Mucosa of rectum (tissue), 2 donors: ENCODE measurements around the gene C19orf67.
A peak's percentile ranks its signal among the peaks of the same experiment; 100 is the strongest.

ENCODE experiments used
- H3K27ac ChIP-seq, 2 donors: one replicate each; pipeline ENCODE4 v1.7.0; 2013; ENCODE audit warnings: inconsistent platforms in 2 of 2, low read depth in 2 of 2, low read length in 2 of 2
- H3K27me3 ChIP-seq, 2 donors: one replicate each; pipeline ENCODE4 v1.7.0; 2013; ENCODE audit warnings: low read length in 2 of 2; ENCODE audit not compliant: control insufficient read depth in 2 of 2, insufficient read depth in 2 of 2
- H3K36me3 ChIP-seq, 2 donors: one replicate each; pipeline ENCODE4 v1.7.0; 2013; ENCODE audit warnings: low read length in 2 of 2; ENCODE audit not compliant: control insufficient read depth in 2 of 2, insufficient read depth in 2 of 2
- H3K4me1 ChIP-seq, 2 donors: one replicate each; pipeline ENCODE4 v1.7.0; 2013; ENCODE audit warnings: low read length in 2 of 2, mild to moderate bottlenecking in 1 of 2; ENCODE audit not compliant: control insufficient read depth in 2 of 2, insufficient read depth in 2 of 2
- H3K4me3 ChIP-seq, 2 donors: one replicate each; pipeline ENCODE4 v1.7.0; 2013; ENCODE audit warnings: low read length in 2 of 2
- H3K9ac ChIP-seq, 2 donors: one replicate each; pipeline ENCODE4 v1.7.0; 2013; ENCODE audit warnings: low read length in 2 of 2, low read depth in 1 of 2, mild to moderate bottlenecking in 1 of 2
- H3K9me3 ChIP-seq, 2 donors: one replicate each; pipeline ENCODE4 v1.7.0; 2013; ENCODE audit warnings: low read length in 2 of 2; ENCODE audit not compliant: control insufficient read depth in 2 of 2
- donor health status: healthy.
- donor health status: Normal muscosa, but diverticular disease.

Gene C19orf67

DNA sequence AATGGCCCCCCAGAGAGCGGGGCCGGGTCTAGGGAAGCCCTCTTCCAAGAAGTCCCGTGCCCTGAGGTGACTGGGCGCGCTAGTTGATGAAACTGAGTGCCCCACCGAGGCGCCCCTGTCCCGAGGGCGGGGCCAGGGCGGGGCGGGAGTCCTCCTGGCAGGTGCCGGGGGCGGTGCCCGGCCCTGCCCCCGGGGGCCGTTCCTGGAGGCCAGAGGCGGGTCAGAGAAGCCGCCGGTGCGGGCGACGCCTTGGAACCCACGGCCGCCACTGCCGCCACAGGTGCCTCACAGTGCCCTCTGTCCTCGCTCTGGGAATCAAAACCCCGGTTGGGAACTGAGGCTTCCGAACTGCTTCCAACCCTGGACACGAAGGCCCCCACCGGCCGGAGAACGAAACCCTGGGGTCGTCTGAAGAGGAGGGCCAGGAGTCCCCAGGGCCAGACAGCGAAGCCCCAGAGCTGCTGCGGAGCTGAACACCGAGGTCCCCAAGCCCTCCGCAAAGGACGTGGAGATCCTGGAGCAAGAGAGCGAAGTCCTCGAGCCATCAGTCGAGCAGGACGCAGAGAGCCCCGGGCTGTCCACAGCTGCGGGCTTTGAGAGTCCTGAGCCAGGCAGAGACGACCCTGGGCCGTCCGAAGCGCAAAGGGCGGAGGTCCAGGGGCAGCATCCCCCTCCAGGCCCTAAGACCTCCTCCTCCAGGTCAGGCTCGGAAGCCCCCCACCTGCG lies 12.9 kb downstream of the C19orf67 start, which contains the start of gene MISP3:
Gene MISP3, plus strand, starts transcription at position 252 of the 726 bp plus-strand sequence. CDS start 524 bp downstream, outside the sequence.
- no peaks in the 10 kb centered on the region for H3K9me3 ChIP-seq
- no peaks in the 10 kb centered on the region for H3K27me3 ChIP-seq
- peaks cover 19 to 35% of the 10 kb centered on the region in 2 donors for H3K4me1 ChIP-seq
- peak within 1 kb of the TSS; percentile 90 to 91 for H3K4me3 ChIP-seq
- peaks cover 0 to 2% of the 10 kb centered on the region in 2 donors for H3K36me3 ChIP-seq
- H3K27ac ChIP-seq: peak within 1 kb of the TSS; percentile 95 to 98
- peak within 1 kb of the TSS; percentile 89 to 94 for H3K9ac ChIP-seq

DNA sequence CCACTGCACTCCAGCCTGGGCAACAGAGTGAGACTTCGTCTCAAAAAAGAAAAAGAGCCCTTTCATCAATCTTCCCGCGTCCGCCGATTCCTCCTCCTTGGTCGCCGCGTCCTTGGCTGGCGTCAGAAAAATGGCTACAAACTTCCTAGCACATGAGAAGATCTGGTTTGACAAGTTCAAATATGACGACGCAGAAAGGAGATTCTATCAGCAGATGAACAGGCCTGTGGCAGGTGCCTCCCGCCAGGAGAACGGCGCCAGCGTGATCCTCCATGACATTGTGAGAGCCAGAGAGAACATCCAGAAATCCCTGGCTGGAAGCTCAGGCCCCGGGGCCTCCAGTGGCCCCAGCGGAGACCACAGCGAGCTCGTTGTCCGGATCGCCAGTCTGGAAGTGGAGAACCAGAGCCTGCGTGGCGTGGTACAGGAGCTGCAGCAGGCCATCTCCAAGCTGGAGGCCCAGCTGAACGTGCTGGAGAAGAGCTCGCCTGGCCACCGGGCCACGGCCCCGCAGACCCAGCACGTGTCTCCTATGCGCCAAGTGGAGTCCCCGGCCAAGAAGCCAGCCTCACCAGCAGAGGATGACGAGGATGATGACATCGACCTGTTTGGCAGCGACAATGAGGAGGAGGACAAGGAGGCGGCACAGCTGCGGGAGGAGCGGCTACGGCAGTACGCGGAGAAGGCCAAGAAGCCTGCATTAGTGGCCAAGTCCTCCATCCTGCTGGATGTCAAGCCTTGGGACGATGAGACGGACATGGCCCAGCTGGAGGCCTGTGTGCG lies 15.1 kb downstream of the C19orf67 start:
- Histone ChIP-seq H3K27me3 (no peaks in the 10 kb centered on the region), H3K27ac (no peak overlapping the region)

DNA sequence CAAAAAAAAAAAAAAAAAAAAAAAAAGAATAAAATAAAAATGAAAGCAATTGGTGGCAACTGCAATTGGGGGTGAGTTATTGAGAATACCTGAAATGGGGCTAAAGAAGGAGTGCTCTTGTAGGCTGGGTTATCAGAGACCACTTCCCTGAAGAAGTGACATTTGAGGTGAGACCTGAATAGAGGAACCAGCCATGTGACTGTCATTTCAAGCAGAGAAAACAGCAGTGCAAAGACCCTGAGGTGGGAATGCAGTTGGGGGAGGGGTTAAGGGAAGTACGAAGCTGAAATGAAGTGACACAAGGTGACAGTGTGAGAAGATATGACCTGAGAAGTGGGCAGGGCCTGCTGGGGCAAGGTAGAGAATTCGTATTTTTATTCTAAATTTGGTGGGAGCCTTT lies 19.4 kb downstream of the C19orf67 start:
- Histone ChIP-seq H3K27me3 (no peaks in the 10 kb centered on the region), H3K9me3 (no peaks in the 10 kb centered on the region), H3K27ac (no peak overlapping the region), H3K9ac (no peak overlapping the region), H3K36me3 (peaks cover 0 to 2% of the 10 kb centered on the region in 2 donors), H3K4me3 (no peak overlapping the region), H3K4me1 (peaks cover 0 to 3% of the 10 kb centered on the region in 2 donors)

More for the DNA sequence above, 15.1 kb downstream of the C19orf67 start:
- Histone ChIP-seq H3K36me3 (peaks cover 0 to 2% of the 10 kb centered on the region in 2 donors), H3K9me3 (no peaks in the 10 kb centered on the region), H3K4me1 (peaks cover 17 to 28% of the 10 kb centered on the region in 2 donors), H3K4me3 (no peak overlapping the region), H3K9ac (no peak overlapping the region)

DNA sequence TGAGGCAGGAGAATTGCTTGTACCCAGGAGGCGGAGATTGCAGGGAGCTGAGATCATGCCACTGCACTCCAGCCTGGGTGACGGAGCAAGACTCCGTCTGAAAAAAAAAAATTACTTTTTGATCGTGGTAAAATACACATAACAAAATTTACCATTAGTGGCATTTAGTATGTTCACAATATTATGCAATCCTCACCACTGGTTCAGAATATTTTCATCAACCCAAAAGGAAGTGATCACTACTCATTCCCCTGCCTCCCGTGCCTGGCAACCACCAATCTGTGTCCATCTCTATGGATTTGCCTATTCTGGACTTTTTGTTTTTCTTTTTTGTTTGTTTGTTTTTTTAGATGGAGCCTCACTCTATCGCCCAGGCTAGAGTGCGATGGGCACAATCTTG lies 22.5 kb downstream of the C19orf67 start:
- no peak overlapping the region for H3K27ac ChIP-seq
- no peak overlapping the region for H3K9ac ChIP-seq
- no peaks in the 10 kb centered on the region for H3K36me3 ChIP-seq
- no peak overlapping the region for H3K4me3 ChIP-seq
- peaks cover 3 to 4% of the 10 kb centered on the region in 2 donors for H3K27me3 ChIP-seq
- H3K4me1 ChIP-seq: peaks cover under 1 to 3% of the 10 kb centered on the region in 2 donors
- no peaks in the 10 kb centered on the region for H3K9me3 ChIP-seq

DNA sequence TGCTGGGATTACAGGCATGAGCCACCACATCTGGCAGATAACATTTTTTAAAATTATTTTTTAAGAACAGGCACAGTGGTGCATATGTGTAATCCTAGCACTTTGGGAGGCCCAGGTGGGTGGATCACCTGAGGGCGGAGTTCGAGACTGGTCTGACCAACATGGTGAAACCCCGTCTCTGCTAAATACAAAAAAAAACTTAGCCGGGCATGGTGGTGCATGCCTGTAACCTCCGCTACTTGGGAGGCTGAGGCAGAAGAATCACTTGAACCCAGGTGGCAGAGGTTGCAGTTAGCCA lies 23.1 kb downstream of the C19orf67 start:
- Histone ChIP-seq H3K9me3 (no peaks in the 10 kb centered on the region), H3K36me3 (no peaks in the 10 kb centered on the region), H3K27me3 (peaks cover 3 to 4% of the 10 kb centered on the region in 2 donors), H3K27ac (no peak overlapping the region), H3K4me1 (peaks cover 3 to 4% of the 10 kb centered on the region in 2 donors), H3K9ac (no peak overlapping the region), H3K4me3 (no peak overlapping the region)

DNA sequence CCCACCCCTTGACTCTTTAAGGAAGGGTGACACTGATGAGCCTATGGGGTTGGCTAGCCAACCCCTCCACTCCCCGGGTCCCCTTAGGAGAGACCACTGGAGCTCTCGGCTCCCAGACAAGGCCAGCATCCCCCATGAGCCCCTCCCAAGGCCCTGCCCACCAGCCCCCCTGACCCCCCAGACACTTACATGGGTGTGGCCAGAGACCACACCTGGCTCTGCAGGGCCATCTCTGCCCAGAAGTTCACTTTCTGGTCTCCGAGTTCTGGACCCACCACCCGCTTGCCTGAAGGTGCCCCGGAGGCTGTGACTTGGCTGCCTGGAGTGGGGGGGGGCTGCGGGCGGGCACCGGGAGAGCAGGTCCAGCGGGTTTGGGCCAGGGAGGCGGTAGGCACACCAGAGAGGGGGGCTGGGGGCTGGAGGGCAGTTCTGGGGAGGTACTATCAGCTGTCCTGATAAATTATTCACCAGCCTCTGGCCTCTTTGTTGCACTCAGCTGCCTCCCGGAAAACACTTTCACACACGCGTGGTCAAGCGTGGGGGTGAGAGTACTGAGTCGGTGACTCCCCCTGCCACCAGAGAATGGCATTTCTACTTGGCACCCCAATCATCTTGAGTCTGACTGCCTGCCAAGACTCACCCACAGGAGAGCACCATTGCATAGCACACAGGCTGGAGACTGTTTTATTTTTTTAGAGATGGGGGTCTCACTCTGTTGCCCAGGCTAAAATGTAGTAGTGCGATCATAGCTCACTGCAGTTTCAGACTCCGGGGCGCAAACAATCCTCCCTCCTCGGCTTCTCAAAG lies 23.6 kb downstream of the C19orf67 start, which contains the start of gene PALM3:
Gene PALM3, minus strand, starts transcription at position 326 of the 807 bp plus-strand sequence. Its CDS starts 96 bp downstream, at position 230.
- H3K4me3 ChIP-seq: no peak within 1 kb of the TSS
- no peak within 1 kb of the TSS for H3K9ac ChIP-seq
- H3K27ac ChIP-seq: no peak within 1 kb of the TSS
- peaks cover 3 to 4% of the 10 kb centered on the region in 2 donors for H3K27me3 ChIP-seq
- H3K36me3 ChIP-seq: no peaks in the 10 kb centered on the region
- H3K9me3 ChIP-seq: no peaks in the 10 kb centered on the region
- H3K4me1 ChIP-seq: peaks cover 3 to 4% of the 10 kb centered on the region in 2 donors

DNA sequence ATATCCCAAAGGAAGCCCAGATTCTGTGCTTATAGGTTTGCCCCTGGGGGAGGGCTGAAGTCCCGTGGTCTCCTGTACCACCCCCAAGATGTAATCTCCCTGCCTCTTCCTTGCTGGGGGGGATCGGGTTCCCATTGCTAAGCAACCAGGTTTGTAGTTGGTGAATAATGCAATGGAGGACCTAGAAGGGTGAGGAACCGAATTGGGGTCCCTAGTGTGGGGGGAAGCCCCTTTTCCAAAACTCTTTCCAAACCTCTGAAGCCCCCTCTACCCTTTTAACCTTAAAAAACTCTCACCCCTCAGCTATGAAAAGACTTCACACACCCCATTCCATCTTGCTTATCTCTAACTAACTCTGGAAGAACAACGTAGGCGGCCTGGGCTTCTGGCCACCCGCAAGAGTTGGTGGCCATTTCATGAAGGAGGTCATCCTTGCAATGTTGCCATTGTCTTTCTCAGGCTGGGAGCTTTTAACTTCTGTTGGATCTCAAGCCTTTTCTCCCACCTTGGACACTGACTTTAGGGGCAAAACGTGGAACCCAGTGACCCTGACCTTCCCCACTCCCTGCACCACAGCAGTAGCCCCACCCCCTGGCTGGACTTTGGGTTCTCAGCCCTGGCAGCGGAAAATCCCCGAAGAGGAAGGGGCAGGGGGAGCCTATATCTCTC lies 24.4 kb downstream of the C19orf67 start:
- Histone ChIP-seq H3K27me3 (peaks cover 3 to 4% of the 10 kb centered on the region in 2 donors), H3K4me3 (no peak overlapping the region), H3K27ac (no peak overlapping the region), H3K36me3 (no peaks in the 10 kb centered on the region), H3K9me3 (no peaks in the 10 kb centered on the region), H3K9ac (no peak overlapping the region), H3K4me1 (peaks cover 3 to 4% of the 10 kb centered on the region in 2 donors)

DNA sequence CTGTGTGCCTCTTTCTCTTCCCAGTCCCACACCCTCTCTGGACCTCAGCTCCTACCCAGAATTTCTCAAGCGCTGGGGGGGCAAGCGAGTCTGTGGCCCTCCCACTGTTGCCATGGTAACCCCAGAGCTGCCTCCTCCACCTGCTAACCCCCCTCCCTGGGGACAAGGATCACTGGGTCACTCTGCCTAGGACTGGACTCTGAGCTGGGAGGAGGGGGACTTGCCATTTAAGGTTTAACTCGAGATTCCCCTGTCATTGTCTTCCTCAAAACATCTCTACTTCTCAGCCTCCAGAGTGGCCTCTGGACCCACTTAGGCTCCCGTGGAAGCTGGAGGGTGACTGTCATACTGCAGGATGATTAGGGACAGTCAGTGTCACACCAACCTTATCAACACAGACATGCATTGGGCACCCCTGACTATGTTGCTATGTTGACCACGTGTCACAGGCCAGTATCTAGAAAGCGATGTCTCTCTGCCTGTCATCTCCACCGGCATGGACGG lies 25.9 kb downstream of the C19orf67 start:
- Histone ChIP-seq H3K27me3 (peaks cover 3 to 4% of the 10 kb centered on the region in 2 donors), H3K4me3 (no peak overlapping the region), H3K36me3 (no peaks in the 10 kb centered on the region), H3K9me3 (no peaks in the 10 kb centered on the region), H3K9ac (no peak overlapping the region), H3K27ac (no peak overlapping the region), H3K4me1 (peaks cover 3 to 4% of the 10 kb centered on the region in 2 donors)

DNA sequence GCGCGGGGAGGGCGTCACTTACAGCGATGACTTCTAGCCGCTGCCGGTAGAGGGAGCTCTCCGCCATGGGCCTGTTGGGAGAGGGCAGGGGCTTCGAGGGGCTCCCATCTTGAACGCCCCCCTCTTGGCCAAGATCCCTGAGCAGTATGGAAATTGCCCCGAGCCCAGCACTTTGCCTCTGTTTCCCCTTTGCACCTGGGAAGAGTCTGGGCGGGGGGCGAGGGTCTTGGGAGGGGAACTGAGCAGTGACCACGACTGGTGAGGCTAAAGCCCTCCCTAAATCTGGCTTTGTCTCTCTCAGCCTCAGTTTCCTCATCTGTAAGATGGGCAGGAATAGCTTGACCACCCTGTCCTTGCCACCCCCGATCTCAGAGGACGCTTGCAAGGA lies 26.5 kb downstream of the C19orf67 start:
- Histone ChIP-seq H3K9me3 (no peaks in the 10 kb centered on the region), H3K27ac (no peak overlapping the region), H3K4me1 (peaks cover 3 to 4% of the 10 kb centered on the region in 2 donors), H3K27me3 (peaks cover 3 to 4% of the 10 kb centered on the region in 2 donors), H3K36me3 (no peaks in the 10 kb centered on the region), H3K9ac (no peak overlapping the region), H3K4me3 (no peak overlapping the region)
